Prostate gland (tissue), 2 donors: ENCODE results near the gene KCND3. TPM values are rescaled to one million over a fixed set of nuclear protein-coding genes. Genes with fewer than 3 reads are reported as not detected.
"Not testable (repeated sequence)": the region's sequence is repeated elsewhere in the genome, so short reads cannot be mapped to it uniquely, and the experiment has no call there.

Experiments used
- DNase-seq: peaks from one replicate; pipeline ENCODE4 v3.0.0-alpha.2; 2019; ENCODE audit warnings: low spot score
- H3K27ac ChIP-seq, 2 donors: fragments of 200-600 bp; sonication (generic); 2 replicates each; pipeline ENCODE4 v1.5.1; 2017 to 2019
- H3K27me3 ChIP-seq: fragments of 200-600 bp; sonication (generic); replicated peaks from 2 replicates; pipeline ENCODE4 v1.5.1; 2019; ENCODE audit not compliant: insufficient read depth
- H3K36me3 ChIP-seq, 2 donors: fragments of 200-600 bp; sonication (generic); 1 replicate in 1 of 2; 2 replicates in 1 of 2; pipeline versions ENCODE4 v1.5.1 to v1.8.1; 2017 to 2019
- H3K4me1 ChIP-seq: fragments of 200-600 bp; sonication (generic); replicated peaks from 2 replicates; pipeline ENCODE4 v1.5.1; 2019
- H3K4me3 ChIP-seq, 2 donors: fragments of 200-600 bp; sonication (generic); 2 replicates each; pipeline ENCODE4 v1.5.1; 2017 to 2019
- H3K9me3 ChIP-seq: fragments of 200-600 bp; sonication (generic); 2 replicates; pipeline ENCODE4 v1.5.1; 2017
- CTCF ChIP-seq, 4 experiments: fragments of 200-600 bp in 2 of 4; fragments of 450-650 bp in 2 of 4; sonication (generic) in 2 of 4; IDR thresholded peaks; 1 replicate in 3 of 4; 2 replicates in 1 of 4; pipeline ENCODE4 v1.5.1; 2016 to 2019; ENCODE audit warnings: antibody characterized with exemption in 4 of 4, mild to moderate bottlenecking in 2 of 4, moderate library complexity in 2 of 4
- POLR2A ChIP-seq: fragments of 450-650 bp; IDR thresholded peaks from one replicate; pipeline ENCODE4 v1.6.1; 2016; ENCODE audit warnings: antibody characterized with exemption, mild to moderate bottlenecking
- POLR2AphosphoS5 ChIP-seq: sonication (generic); formaldehyde crosslinking; IDR thresholded peaks from one replicate; pipeline ENCODE4 v1.6.1; 2017; ENCODE audit warnings: antibody characterized with exemption
- WGBS: methylation state at CpG from one replicate; pipeline ENCODE4 v1.1.5; 2018; 5-methylcytosine and 5-hydroxymethylcytosine counted together
- intact Hi-C: fragments of 100-400 bp; cut with DNase I; formaldehyde crosslinking; loops from one replicate; pipeline ENCODE4 v1.14.2; 2022
- total RNA-seq, 2 donors: library from RNA; depleted of rRNA; stranded (reverse); fragments of >200 nt; gene quantifications; one replicate each; pipeline ENCODE4 v1.1.0, GENCODE V29; 2016

The KCND3 gene
- total RNA-seq, 2 donors from 2014 or later: 17.1 to 27.3 TPM

GRCh38 chr1:111801071-111801850, 188.2 kb downstream of the KCND3 start:
- Histone ChIP-seq H3K4me3 (no peak overlapping the region), H3K27ac (no peak overlapping the region), H3K9me3 (no peaks in the 10 kb centered on the region), H3K36me3 (no peaks in the 10 kb centered on the region), H3K4me1 (no peaks in the 10 kb centered on the region), H3K27me3 (no peaks in the 10 kb centered on the region)
- 77% methylated on average over 13 of the region's 13 CpGs for WGBS
- TF ChIP-seq POLR2AphosphoS5 (no peak), CTCF (IDR thresholded peaks at IDR 0.05) (peak in 3 of 4 experiments; percentile 24 to 39 (median 27))
- intact Hi-C loops: no loop called here
- DNase-seq: peak; percentile 11

GRCh38 chr1:111799722-111800121, 189.7 kb downstream of the KCND3 start:
- H3K36me3 ChIP-seq, intact Hi-C loops, H3K4me1 ChIP-seq, H3K4me3 ChIP-seq, DNase-seq, H3K27ac ChIP-seq, H3K9me3 ChIP-seq, H3K27me3 ChIP-seq: not testable (repeated sequence)
- WGBS: 92% methylated on average over 7 of the region's 14 CpGs

- H3K4me1 ChIP-seq: no peaks in the 10 kb centered on the region
- intact Hi-C loops: no loop called here
- H3K4me3 ChIP-seq: no peak overlapping the region
- no peaks in the 10 kb centered on the region for H3K9me3 ChIP-seq
- WGBS: 100% methylated on average over 2 of the region's 2 CpGs
- H3K27ac ChIP-seq: no peak overlapping the region
- no peak for DNase-seq
- no peaks in the 10 kb centered on the region for H3K36me3 ChIP-seq
- TF ChIP-seq POLR2AphosphoS5 (no peak), CTCF (IDR thresholded peaks at IDR 0.05) (no peak), POLR2A (no peak)
- H3K27me3 ChIP-seq: no peaks in the 10 kb centered on the region
These were observed 190.9 kb downstream of the KCND3 start for GRCh38 chr1:111798580-111798979.

GRCh38 chr1:111795401-111795800, 194.1 kb downstream of the KCND3 start:
- Histone ChIP-seq H3K4me1 (no peaks in the 10 kb centered on the region), H3K9me3 (no peaks in the 10 kb centered on the region), H3K36me3 (no peaks in the 10 kb centered on the region), H3K27me3 (no peaks in the 10 kb centered on the region), H3K4me3 (no peak overlapping the region), H3K27ac (no peak overlapping the region)
- intact Hi-C loops: no loop called here
- no peak for DNase-seq
- 82% methylated on average over 6 of the region's 6 CpGs for WGBS
- TF ChIP-seq POLR2AphosphoS5: no peak
- TF ChIP-seq POLR2A: no peak
- no peak for TF ChIP-seq CTCF (IDR thresholded peaks at IDR 0.05)

GRCh38 chr1:111793923-111794322, 195.5 kb downstream of the KCND3 start:
- intact Hi-C loops: loop anchor here (5.0 kb wide), 1 partner anchor 198 kb away; no protein-coding TSS in a partner anchor

More at GRCh38 chr1:111793923-111794322, 195.5 kb downstream of the KCND3 start:
- WGBS: 40% methylated on average over 2 of the region's 2 CpGs
- no peak for TF ChIP-seq POLR2A
- no peak for TF ChIP-seq POLR2AphosphoS5
- no peak for TF ChIP-seq CTCF (IDR thresholded peaks at IDR 0.05)
- Histone ChIP-seq H3K4me1 (no peaks in the 10 kb centered on the region), H3K36me3 (no peaks in the 10 kb centered on the region), H3K27ac (no peak overlapping the region), H3K4me3 (no peak overlapping the region), H3K9me3 (no peaks in the 10 kb centered on the region), H3K27me3 (no peaks in the 10 kb centered on the region)
- DNase-seq: no peak
